Measurements from ENCODE around the gene EIF5.
A peak's percentile ranks its signal among the peaks of the same experiment; 100 is the strongest.

EIF5 gene

DNA sequence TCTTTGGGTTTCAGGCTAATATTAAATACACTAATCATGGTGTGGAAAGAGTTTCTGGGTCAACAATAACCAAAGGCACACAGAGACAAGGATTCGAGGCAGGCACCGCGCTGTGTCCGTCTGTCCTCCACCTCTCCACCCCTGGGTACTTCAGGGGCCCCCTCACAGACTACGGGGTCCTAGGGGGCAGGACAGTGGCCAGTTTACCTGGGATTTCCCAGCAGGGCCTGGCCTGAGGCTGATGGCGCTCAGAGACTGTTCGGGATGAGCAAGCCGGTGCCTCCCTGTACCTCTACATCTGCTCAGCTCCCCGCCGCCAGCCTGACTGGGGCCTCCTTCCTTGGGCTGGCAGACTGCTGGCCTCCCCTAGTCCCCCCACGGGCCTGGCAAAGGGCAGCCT is 18.1 kb upstream of the EIF5 start:
- FAIRE-seq (no peak), DNase-seq (ENCODE audit: insufficient read length, low spot score) (no peak)
- no peak for TF ChIP-seq POLR2A (IDR thresholded peaks at IDR 0.05; ENCODE audit: low read depth, low read length)

DNA sequence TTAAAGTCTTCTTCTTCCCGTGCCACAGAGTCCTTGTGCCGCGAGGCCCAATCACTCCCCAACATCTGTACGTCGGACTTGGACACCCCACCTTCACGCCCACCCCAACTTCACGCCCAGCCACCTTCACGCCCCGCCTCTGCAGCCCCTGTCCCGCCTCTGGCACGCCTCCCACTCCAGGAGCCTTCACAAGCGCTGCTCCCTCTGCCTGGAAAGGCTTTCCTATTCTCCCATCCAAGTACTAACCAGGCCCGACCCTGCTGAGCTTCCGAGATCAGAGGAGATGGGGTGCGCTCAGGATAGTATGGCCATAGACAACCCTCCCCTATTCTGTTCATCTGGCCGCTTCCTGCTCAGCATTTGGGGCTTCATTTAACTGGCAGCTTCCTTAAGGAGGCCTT is 17.3 kb upstream of the EIF5 start:
- no peak for DNase-seq (ENCODE audit: insufficient read length, low spot score)
- no peak for TF ChIP-seq POLR2A (IDR thresholded peaks at IDR 0.05; ENCODE audit: low read depth, low read length)
- no peak for FAIRE-seq

DNA sequence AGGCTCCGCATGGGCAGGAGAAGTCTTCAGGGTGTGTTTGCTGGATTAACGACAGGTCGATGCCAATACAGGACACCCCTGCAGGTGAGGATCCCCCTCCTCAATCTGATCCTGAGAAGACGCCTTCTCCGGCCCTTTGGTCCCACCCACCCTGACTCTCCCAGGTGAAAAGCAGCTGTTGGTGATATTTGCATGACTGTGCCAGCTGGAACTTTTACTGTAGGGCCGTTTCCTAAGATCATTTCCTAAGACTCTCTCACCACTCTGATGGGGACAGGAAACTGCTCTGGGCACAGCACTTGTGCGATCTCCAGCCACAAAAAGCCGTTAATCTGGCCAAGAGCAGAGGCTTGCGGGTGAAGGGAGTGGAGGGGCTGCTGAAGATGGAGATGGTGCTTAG is 16.8 kb upstream of the EIF5 start:
- no peak for DNase-seq (ENCODE audit: insufficient read length, low spot score)
- no peak for FAIRE-seq
- no peak for TF ChIP-seq POLR2A (IDR thresholded peaks at IDR 0.05; ENCODE audit: low read depth, low read length)

DNA sequence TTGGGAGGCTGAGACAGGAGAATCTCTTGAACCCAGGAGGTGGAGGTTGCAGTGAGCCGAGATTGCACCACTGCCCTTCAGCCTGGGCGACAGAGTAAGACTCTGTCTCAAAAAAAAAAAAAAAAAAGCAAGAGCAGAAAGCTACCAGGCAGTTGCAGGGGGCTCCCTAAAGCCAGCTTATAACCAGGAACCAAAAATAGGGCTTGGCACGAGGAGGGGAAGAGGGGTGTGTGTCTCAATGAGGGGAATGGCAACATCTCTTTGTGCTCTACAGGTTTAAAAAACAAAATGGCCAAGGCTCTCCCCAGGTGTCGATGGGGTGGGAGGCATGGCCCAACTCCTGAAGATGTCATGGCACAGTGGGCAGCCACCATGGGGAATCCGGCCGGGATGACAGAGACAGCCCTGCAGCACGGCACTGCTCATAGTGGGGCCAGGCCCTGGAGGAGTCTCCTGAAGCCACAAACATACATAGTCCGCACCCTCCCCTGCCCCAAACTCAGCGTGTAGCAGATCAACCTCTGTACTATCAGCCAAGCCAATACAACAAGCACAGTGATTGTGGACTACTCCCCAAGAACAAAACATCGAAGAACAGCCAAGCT is 16.0 kb upstream of the EIF5 start:
- no peak for TF ChIP-seq POLR2A (IDR thresholded peaks at IDR 0.05; ENCODE audit: low read depth, low read length)
- DNase-seq (ENCODE audit: insufficient read length, low spot score), result no peak
- no peak for FAIRE-seq

DNA sequence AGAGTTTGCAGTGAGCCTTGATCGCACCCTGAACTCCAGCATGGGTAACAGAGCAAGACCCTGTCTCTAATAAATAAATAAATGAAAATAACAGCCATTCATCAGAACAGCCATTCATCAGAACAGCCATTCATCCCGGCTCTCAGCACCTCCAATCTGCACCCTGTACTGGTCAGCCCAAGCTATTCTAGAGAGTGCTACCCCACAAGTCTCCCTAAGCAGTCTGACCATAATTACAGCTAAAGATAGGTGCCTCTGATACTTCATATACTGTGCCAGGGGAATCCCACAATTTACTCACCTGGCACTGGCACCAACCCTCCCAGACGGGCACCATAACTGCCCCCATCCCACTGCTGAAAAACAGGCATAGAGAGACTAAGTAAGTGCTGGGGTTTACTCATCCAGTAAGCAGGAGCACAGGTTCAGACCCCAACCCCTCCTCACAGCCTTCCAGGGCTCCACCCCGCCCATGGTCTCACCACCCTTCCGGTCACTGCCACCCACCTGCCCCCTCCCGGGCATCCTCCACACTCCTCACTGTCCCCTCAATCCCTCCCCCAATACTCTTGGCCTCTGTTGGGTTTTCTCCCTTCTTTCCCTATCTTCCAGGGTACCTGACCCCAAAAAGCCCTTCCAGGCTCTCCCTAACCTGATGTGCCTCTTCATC is 15.2 kb upstream of the EIF5 start:
- FAIRE-seq (no peak), DNase-seq (ENCODE audit: insufficient read length, low spot score) (no peak)
- no peak for TF ChIP-seq POLR2A (IDR thresholded peaks at IDR 0.05; ENCODE audit: low read depth, low read length)

DNA sequence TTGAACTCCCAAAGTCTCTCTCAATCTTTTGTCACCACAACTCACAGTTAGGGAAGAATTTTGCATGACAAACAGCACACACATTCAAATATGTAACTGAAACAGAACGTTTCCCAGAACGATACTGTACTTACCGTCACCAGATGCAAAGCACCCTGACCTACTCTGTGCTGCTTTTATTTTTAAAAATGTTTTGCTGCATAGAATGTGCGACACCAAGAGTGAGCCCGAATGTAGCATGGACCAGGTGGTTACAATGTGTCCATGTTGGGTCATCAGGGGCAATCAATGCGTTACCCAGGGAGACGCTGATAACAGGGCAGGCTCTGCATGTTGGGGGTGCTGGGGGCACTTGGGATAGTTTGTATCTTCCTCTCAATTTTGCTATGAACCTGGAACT is 14.6 kb upstream of the EIF5 start:
- no peak for TF ChIP-seq POLR2A (IDR thresholded peaks at IDR 0.05; ENCODE audit: low read depth, low read length)
- DNase-seq (ENCODE audit: insufficient read length, low spot score), result no peak
- no peak for FAIRE-seq

DNA sequence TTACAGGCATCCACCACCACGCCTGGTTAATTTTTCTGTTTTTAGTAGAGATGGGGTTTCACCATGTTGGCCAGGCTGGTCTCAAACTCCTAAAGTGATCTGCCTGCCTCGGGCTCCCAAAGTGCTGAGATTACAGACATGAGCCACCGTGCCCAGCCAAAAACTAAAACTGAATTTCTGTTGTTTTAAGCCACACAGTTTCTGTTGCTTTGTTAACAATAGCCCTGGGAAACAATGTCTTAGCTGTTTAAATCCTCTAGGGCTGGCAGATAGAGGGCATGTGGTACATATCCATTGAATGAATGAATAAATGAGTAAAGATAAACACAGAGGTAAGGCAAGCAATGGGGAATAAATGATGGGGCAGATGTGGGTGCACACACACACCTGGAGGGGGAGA is 8.0 kb upstream of the EIF5 start:
- FAIRE-seq, result no peak
- no peak for DNase-seq (ENCODE audit: insufficient read length, low spot score)
- TF ChIP-seq POLR2A (IDR thresholded peaks at IDR 0.05; ENCODE audit: low read depth, low read length), result no peak

DNA sequence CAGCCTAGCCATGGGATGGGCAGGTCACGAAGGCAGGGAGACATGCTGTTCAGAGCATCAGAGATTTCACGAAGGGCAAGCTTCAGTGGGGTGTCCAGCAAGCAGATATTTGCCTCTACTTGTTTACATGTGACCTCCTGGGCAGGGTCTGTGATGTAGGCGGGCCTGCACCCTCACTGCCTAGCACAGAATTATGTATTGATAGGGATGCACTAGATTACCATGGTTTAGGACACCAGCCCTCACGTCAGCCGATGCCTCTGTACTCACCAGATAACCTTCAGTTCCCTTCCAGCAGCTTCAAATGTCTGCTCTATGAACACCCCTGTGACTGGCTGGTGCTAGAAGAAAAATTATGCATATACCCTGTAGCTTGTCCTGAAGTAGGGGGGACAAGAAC is 5.1 kb upstream of the EIF5 start:
- no peak for FAIRE-seq
- no peak for DNase-seq (ENCODE audit: insufficient read length, low spot score)
- TF ChIP-seq POLR2A (IDR thresholded peaks at IDR 0.05; ENCODE audit: low read depth, low read length), result no peak

DNA sequence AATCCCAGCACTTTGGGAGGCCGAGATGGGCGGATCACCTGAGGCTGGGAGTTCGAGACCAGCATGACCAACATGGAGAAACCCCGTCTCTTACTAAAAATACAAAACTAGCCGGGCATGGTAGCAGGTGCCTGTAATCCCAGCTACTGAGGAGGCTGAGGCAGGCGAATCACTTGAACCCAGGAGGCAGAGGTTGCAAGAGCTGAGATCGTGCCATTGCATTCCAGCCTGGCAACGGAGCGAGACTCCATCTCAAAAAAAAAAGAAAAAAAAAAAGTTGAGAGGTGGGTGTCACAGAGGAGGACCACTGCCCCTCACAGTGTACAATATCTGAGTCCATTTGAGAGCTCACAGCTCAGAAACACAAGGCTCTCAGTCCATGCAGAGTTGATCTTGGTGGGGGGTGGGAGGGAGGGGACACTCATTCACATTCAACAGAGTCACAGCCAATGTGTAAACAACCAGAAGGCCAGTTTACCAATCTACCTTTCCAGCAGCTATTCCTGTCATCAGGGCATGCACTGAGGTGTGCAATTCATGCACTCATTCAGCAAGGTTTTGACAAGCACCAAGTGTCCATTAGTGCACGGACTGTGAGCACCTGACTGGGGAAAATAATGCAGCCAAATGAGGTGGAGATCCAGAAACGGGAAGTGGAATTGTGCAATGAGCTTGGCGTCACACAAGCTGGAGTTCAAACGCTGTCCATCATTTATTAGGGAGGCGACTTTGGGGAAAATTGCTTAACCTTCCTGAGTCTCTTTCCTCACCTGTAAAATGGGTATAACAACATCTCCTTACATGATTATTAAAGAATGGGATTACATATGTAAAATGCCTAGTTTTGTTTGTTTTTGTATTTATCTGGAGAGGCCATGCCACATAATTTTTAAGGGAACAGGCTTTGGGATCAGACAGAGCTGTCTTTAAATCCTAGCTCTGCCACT is 4.4 kb upstream of the EIF5 start:
- DNase-seq (ENCODE audit: insufficient read length, low spot score), result no peak
- no peak for TF ChIP-seq POLR2A (IDR thresholded peaks at IDR 0.05; ENCODE audit: low read depth, low read length)
- FAIRE-seq, result no peak

DNA sequence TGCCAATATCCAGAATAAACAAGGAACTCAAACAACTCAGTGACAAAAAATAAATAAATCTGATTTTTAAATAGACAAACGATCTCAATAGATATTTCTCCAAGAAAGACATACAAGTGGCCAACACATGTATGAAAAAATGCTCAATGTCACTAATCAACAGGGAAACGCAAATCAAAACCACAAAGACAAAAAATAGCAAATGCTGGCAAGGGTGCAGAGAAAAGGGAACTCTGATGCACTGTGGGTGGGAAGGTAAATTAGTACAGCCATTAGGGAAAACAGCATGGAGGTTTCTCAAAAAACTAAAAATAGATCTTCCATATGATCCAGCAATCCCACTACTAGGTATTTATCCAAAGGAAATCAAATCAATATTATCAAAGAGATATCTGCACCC is 3.5 kb upstream of the EIF5 start:
- FAIRE-seq (no peak), DNase-seq (ENCODE audit: insufficient read length, low spot score) (no peak)
- TF ChIP-seq POLR2A (IDR thresholded peaks at IDR 0.05; ENCODE audit: low read depth, low read length), result no peak

DNA sequence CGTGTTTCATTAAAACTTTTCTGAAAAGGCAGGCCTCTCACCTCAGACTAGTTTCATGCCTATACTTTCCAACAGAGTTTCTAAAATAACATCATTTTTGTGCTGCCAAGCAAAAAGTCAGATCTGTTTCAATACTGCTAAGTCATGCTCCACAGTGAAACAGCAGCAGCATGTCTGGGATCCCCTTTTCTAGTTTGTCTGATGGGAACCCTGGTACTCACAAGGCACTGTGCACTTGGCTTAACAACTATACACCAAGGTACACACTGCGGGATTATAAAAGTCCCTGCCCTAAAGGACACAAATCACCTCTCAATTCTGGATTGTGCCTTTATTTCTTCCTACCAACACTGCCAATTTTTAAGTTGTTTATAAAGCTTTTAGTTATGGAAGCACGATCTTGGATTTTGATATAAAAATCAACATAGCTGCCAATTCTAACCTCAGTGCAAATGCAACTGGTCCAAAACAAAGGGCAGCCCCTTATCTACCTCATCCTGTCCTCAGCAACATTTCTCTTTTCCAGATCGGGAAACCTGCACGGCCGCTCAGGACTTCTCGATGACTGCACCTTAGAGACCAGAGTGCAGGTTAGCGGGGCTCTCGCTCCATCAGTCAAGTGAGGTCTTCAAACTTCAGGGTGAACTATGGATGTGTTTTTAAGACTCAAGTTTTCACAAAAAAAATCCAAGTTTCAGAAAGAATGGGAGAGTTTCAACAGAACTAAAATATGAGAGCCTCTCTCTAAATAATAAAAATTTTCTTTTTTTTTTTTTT is 1.7 kb upstream of the EIF5 start:
- no peak for TF ChIP-seq POLR2A (IDR thresholded peaks at IDR 0.05; ENCODE audit: low read depth, low read length)
- DNase-seq (ENCODE audit: insufficient read length, low spot score), result no peak
- no peak for FAIRE-seq

DNA sequence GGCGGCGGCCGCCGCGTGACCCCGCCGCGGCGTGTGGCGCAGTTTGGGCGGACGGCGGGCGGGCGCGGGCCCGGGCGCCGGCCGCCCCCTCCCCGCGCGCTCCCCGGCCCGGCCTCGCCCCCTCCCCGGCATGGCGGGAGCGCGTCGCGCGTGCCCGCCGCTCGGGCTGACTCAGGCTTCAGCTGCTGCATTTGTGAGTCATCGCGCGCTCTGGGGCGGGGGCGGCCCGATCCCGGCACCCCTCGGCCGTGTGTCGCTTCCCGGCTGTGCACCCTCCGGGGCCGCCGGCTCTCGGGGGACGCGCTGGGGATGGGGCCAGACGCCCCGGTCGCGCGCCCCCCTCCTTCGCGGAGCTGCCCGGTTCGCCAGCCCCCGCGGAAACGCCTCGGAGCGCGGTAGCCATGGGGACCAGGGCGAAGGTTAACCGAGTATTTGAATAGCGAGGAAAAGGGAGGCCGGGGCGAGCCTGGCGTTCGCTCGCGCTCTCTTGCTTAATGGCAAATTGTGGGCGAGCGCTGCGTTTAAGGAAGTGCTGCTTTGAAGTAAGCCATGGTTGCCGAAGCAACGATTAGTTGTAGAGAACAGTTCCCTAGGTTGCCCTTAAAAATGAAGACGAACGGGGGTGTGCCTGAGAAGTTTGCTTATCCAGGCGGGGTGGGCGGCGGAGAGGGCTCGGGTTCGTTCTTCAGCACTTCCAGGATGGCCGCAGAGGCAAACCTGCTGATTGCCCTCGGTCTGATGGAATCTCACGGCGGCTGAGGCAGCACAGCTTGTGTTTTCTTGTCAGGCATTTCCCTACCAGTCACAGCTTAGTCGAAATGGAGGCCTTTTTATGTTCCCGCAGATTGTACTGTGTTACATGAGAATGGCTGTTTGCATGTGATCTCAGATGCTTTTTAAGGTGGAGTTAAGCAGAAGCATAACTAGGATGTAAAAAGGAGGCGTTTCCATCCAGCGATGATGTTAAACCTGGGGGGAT is 896 bp downstream of the EIF5 start:
- no peak for FAIRE-seq
- TF ChIP-seq POLR2A (IDR thresholded peaks at IDR 0.05; ENCODE audit: low read depth, low read length), result no peak
- DNase-seq (ENCODE audit: insufficient read length, low spot score), result peak; percentile 59

DNA sequence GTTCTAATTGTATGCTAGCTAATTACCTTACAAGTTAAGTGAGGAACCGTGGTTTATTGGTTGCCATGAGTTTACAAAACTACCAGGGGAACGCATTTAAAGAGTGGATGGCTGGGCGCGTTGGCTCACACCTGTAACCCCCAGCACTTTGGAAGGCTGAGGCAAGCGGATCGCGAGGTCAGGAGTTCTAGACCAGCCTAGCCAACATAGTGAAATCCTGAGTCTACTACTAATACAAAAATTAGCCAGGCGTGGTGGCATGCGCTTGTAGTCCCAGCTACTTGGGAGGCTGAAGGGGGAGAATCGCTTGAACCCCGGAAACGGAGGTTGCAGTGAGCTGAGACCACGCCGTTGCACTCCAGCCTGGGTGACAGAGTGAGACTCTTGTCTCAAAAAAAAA is 2.2 kb downstream of the EIF5 start:
- no peak for TF ChIP-seq POLR2A (IDR thresholded peaks at IDR 0.05; ENCODE audit: low read depth, low read length)
- DNase-seq (ENCODE audit: insufficient read length, low spot score) (no peak), FAIRE-seq (no peak)
